T follicular helper cell (primary cell): ENCODE measurements around the gene CTNNA1.
"Not testable (repeated sequence)": the region's sequence is repeated elsewhere in the genome, so short reads cannot be mapped to it uniquely, and the experiment has no call there.

Experiments used
- DNase-seq: peaks from one replicate; pipeline ENCODE4 v3.0.0-alpha.2; 2020; ENCODE audit warnings: low read depth

Gene CTNNA1

GRCh38 chr5:138815529-138815928 lies 62.3 kb downstream of the CTNNA1 start:
- no peak for DNase-seq

DNA sequence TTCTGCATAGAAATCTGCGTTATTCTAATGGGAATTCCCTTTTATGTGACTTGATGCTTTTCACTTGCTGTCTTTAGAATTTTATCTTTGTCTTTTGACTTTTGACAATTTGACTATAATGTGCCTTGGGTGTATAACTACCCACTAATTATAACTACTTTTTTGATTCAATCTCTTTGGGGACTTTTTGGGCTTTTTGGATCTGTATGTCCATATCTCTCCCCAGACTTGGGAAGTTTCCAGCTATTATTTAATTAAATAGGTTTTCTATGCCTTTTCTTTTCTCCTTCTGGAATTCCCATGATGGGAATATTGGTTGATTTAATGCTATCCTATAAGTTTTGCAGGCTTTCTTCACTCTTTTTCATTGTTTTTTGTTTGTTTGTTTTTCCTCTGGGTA lies 64.0 kb downstream of the CTNNA1 start:
- DNase-seq: no peak

- no peak for DNase-seq
Observed at GRCh38 chr5:138819081-138819480, 65.9 kb downstream of the CTNNA1 start.

DNA sequence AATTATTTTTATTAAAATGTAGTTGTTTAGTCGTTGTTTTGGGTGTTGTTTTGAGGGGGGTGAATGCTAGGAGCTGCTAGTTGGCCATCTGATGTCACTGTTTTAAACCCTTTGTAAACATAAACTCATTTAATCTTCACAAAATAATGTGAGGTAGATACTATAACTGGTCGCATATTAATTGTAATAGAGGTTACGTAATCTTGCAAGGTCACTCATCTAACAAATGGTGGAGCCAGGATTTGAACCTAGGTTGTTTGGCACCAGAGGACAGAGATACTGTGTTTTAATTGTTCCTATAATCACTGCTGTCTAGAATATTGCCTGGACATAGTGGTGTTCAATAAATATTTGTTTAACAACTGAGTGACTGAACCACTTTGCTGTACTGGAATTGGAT lies 67.5 kb downstream of the CTNNA1 start:
- DNase-seq: no peak

DNA sequence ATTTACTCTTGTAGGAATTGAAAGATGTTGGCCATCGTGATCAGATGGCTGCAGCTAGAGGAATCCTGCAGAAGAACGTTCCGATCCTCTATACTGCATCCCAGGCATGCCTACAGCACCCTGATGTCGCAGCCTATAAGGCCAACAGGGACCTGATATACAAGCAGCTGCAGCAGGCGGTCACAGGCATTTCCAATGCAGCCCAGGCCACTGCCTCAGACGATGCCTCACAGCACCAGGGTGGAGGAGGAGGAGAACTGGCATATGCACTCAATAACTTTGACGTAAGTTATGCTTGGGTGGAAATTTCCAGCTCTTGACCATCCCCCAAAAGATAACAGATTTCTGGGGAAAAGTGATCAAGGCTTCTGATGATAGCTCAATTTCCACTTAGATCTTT lies 71.3 kb downstream of the CTNNA1 start:
- DNase-seq: no peak

GRCh38 chr5:138824924-138825863 lies 72.0 kb downstream of the CTNNA1 start:
- DNase-seq: no peak

DNA sequence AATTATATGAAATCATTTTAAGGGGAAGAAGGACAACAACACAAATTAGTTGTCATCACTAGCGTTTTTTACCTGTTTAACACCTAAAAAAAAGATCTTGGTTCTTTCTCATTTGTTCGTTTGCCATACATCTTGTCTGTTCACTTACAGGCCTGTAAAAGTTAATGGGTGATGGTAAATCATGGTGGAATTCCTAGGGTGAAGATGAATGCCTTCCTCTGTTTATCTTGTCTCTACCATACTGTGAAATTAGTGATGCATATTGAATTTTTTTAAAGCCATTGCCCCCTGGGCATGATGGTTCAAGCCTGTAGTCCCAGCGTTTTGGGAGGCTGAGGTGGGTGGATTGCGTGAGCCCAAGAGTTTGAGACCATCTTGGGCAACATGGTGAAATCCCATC lies 75.3 kb downstream of the CTNNA1 start:
- no peak for DNase-seq

- DNase-seq: no peak
Observed at GRCh38 chr5:138829341-138829740, 76.1 kb downstream of the CTNNA1 start.

DNA sequence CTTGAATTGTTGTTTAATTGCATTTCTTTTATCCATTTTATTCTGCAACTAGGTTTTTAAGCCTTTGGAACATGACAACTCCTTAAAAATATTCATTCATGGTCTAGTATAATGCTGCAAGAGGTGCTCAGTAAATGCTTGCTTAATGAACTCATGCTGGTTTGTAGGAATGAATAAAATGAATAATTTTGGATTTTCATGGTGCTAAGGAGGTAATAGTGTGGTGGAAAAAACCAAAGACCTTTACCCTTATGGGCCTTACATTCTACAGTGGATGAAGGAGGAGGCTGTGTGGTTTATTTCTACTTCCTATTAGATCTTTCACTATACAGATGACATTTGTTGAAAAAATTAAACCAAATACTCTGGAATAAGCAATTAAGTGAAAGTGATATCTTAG lies 78.5 kb downstream of the CTNNA1 start:
- no peak for DNase-seq

GRCh38 chr5:138832218-138832617 lies 79.0 kb downstream of the CTNNA1 start:
- no peak for DNase-seq

- no peak for DNase-seq
Observed at GRCh38 chr5:138833080-138833479, 79.9 kb downstream of the CTNNA1 start.

- DNase-seq: no peak
Observed at GRCh38 chr5:138833726-138834480, 80.7 kb downstream of the CTNNA1 start.

- not testable (repeated sequence) for DNase-seq
Observed at GRCh38 chr5:138834853-138835252, 81.6 kb downstream of the CTNNA1 start.

GRCh38 chr5:138837160-138837559 lies 83.9 kb downstream of the CTNNA1 start:
- no peak for DNase-seq

DNA sequence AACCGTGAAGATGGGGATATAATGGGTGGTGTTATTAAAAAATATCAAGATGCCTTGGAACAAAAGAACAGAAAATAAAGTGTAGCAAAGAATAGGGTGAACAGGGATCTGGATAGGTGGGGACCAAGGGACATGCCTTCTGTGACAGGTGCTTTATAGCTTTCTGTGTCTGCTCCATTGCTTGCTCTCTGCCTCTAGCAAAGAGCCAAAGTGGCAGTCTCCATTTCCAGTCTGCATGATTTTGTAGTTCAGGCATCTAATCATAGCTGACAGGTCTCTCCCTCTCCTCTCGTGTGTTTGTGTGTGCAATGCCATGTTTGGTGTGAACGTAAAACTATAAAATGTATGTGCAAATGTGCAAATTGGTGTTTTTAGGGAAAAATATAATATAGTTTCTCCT lies 86.9 kb downstream of the CTNNA1 start:
- DNase-seq: no peak

- DNase-seq: no peak
Observed at GRCh38 chr5:138841531-138841930, 88.3 kb downstream of the CTNNA1 start.

- no peak for DNase-seq
Observed at GRCh38 chr5:138843316-138844124, 90.3 kb downstream of the CTNNA1 start.

- DNase-seq: no peak
Observed at GRCh38 chr5:138844125-138844461, 90.9 kb downstream of the CTNNA1 start.

- DNase-seq: no peak
Observed at GRCh38 chr5:138844812-138845513, 91.7 kb downstream of the CTNNA1 start.

DNA sequence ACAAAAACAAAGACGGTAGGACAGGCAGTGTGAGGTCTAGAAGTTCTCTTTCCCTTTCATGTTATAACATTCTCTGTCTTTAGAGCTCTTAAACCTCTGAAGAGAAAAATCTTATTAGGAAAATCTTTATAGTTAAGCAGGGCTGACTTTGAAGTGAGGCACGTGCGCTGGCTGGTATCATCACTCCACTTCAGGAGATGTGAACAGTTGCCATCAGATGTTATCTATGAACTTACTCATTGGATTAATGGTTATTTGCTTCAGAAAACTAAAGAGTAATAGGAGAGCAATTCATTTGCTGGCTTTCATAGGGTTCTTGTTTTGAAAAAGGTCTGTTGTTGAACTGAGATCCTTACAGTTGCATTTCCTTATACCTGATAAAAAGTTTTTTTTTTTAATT lies 96.2 kb downstream of the CTNNA1 start:
- DNase-seq: no peak

DNA sequence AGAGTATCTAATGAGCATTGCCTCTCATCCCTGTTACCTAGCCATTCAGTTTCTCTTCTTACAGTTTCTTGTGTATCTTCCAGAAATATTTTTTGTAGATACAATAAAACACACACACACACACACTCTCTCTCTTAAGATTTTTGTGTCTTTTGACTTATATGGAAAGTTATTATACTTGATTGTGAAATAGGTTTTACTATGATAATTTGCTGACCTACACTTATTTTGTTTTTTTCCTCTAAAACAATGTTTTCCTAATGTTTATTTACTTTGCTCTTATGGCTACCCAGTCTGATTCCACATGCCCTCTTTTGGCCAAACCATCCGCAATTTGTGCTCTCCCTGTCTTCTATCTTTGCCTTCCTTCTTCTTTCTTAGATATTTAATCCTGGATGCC lies 96.7 kb downstream of the CTNNA1 start:
- no peak for DNase-seq
